Embryonic facial prominence (tissue), 1 donor: Measurements from ENCODE around the gene FRMPD4.

Experiments
- DNase-seq: peaks from one replicate; pipeline ENCODE4 v3.0.0-alpha.2; 2016; ENCODE audit errors: extremely low spot score

FRMPD4 gene

GRCh38 chrX:12301288-12301687 lies 163.0 kb downstream of the FRMPD4 start:
- DNase-seq = no peak

GRCh38 chrX:12304261-12304660 lies 166.0 kb downstream of the FRMPD4 start:
- no peak for DNase-seq

GRCh38 chrX:12307961-12308360 lies 169.7 kb downstream of the FRMPD4 start:
- DNase-seq = no peak

DNA sequence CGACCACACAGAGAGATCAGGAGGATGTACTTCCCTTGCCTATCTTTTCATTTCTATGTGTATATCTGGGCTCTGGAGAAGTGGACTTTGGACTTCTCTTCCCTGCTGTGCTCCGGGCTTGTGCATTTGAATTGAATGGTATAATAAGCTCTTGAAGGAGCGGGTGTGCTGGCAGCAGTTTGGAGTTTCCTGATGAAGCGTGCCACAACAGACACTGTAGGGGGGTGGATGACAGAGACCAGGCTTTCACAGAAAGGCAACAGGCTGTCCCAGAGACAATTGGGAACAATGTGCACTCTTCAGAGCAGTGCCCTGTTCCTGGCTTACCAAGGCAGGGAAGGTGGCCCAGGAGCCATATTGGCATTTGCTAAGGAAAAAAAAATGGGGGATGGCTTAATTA lies 170.1 kb downstream of the FRMPD4 start:
- DNase-seq = no peak

DNA sequence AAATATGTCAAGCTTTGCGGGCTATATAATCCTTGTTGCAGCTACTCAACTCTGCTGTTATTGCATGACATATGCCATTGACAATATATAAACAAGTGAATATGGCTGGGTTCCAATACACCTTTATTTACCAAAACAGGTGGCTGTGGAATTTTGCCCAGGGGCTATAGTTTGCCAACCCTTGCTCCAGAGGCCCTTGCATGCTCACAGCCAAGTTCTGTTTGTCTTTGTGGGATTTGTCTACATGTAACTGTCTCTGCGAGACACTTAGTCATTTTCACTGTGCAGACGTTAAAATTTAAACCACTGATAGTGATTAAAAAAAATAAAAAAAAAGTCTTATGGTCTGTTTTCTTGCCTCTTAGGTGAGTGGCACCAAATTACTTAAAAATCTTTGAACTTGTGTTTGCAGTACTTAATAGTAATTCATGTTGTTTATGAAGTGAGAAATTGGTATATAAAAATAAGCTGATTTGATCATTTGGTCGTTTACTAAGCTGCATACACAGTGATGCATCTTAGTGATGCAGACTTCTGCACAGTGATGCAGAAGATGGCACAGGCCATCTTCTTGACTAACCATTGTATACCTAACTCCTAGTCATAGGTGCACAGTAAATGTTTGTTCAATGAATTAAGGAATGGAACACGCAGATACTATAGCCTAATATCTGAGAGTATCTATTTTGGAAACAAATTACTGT lies 170.9 kb downstream of the FRMPD4 start:
- no peak for DNase-seq

- DNase-seq = no peak
These were observed 171.4 kb downstream of the FRMPD4 start for GRCh38 chrX:12309744-12310076.

GRCh38 chrX:12314651-12315050 lies 176.4 kb downstream of the FRMPD4 start:
- DNase-seq = no peak

DNA sequence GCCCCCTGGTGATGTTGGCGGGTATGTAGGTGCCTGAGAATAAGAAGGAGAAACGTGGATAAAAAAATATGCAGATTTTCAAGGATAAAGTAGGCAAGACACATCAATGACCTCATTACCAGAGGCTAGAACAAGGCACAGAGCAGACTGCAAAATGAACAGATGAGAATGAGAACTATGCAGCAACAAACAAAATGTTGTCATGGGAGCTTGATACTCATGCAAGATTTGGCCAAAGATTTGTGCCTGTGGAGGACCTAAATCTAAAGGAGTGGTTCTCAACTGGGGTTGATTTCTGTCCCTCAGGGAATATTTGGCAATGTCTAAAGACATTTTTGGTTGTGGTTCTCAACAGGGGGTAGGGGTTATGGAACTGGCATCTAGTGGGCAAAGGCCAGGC lies 177.3 kb downstream of the FRMPD4 start:
- DNase-seq = no peak

GRCh38 chrX:12319003-12319519 lies 180.8 kb downstream of the FRMPD4 start:
- DNase-seq = no peak

GRCh38 chrX:12319992-12320391 lies 181.7 kb downstream of the FRMPD4 start:
- DNase-seq = no peak

DNA sequence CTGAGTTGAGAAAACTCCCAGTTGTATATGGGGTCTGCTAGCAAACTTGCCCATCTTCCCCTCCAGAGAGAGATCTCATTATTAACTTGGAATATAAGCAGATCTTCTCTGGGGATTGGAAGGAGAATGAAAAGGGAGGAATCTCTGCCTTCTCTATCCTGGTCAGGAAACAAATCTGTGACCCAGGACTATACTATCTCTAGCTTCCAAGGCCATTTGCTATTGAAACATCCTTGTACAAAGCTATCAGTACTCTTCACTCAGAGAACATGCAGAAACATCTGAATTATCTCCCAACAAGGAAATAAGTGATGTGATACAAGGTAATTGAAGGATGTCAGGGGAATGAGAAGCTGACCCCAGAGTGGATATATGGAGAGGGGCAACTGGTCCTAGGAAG lies 183.8 kb downstream of the FRMPD4 start:
- DNase-seq = no peak

DNA sequence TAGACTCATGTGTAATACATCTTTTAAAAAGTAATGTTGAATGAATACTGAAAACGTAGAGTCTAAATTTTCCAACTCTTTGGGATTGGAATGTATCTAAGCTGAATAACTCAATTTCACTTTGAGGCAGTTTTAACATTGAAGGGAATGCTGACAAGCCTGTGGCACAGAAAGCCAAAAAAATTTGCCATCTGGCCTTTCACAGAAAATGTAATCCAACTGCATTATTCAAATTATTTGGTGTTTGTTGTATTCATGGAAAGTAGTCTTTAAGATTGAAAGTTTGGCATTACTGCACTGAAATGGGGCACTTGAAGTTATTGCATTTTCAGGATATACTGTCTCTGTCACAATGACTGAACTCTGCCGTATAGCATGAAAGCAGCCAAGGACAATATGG lies 186.9 kb downstream of the FRMPD4 start:
- no peak for DNase-seq

DNA sequence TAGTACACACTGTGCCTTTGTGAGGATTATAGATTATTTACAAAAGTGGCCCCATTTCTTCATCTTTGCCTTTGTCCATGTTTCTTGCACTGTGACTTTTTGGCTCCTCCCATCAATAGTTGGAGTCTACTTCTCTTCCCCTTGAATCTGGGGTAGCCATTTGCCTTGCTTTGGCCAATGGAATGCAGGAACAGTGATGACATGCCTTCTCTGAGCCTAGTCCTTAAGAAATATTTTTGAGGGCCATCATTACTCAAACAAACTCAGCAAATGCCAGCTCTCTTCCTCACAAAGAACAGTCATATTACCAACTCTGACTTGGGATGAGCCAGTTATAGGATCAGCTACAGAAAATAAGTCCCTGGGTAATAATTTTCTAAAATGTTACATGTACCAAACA lies 189.6 kb downstream of the FRMPD4 start:
- no peak for DNase-seq

- DNase-seq = no peak
These were observed 191.2 kb downstream of the FRMPD4 start for GRCh38 chrX:12329476-12329875.

- DNase-seq = no peak
These were observed 192.6 kb downstream of the FRMPD4 start for GRCh38 chrX:12330841-12331240.

DNA sequence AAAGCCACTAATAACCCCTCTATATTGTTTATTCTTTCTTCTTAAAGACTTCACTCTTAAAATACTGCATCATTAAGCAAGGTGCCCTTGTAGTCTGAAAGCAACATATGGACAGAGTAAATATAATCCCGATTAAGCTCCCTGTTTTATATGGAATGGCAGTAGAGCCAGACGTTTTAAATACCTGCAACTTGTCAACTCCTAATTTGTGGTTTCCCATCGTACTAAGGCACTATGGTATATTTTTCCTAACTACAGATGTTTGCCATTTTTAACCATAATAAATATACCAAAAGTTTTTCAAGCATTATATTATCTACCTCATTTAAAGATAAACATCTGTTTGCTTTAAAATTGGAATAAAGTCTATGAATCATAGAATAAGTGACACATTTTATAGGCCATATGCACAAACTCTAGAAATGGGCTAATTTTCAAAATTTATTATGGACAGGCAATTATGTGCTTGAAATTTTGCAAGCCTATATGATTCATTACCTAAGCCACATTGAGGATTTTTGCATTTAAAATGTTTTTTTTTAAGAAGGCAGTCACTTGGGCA lies 194.6 kb downstream of the FRMPD4 start:
- DNase-seq = no peak

DNA sequence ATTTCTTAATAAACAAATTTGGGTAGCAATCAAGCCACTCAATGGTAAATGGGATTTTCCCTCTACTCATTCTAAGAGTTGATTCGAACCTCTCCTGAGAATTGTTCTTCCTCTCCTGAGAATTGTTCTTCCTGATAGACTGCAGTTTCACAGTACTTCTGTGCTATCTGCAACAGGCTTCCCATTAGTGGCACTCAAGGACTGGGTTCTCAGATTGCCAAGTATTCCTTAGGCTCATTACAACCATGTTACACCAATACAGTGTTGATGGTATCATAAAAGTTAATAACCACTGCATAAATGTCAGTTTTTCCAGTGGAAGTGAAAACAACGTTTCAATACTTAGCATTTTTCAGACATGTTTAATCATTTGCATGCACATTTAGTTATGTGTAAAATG lies 201.6 kb downstream of the FRMPD4 start:
- no peak for DNase-seq

DNA sequence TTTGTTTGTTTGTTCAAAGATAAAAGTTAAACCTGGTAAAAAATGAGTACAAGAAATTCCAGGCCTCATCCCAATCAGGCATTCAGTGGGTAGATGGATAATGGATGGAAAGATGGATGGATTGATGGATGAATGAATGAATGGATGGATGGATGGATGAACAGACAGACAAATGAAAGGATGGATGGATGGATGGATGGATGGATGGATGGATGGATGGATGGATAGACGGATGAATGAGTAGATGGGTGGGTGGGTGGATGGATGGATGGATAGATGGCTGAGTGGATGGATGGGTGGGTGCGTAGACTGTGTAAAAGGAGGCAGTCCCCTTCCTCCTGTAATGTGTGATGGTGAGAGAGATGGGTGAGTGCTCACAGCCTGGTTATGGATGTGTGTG lies 206.7 kb downstream of the FRMPD4 start:
- no peak for DNase-seq

GRCh38 chrX:12349201-12349600 lies 210.9 kb downstream of the FRMPD4 start:
- no peak for DNase-seq

GRCh38 chrX:12352922-12353321 lies 214.6 kb downstream of the FRMPD4 start:
- DNase-seq = no peak

GRCh38 chrX:12360383-12360782 lies 222.1 kb downstream of the FRMPD4 start:
- no peak for DNase-seq

DNA sequence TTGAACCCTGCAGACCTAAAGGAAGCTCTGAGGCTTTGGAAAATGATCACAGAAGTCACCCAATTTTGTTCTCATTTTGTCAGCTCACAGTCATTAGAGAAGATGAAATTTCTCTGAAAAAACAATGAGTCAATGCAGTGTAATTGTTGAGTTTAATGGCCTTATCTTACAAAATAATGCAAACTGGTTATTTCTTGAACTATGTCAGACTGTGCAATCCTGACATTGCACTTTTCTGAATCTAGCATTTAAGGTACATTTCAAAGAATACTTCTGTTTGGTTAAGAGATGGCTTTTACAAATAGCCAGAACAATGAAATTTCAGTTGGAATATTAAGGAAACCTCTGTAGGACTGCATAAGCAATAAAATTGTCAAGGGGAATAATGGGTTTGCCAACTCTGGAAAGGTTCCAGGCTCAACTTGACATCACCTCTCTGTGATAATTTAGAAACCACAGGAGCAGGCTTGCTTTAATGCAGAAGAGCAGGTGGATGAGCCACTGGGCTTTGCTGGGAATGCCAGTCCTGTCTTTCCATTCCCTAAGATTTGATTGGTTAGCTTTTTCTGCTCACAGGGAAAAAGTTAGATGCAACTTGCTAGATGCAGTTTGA lies 222.8 kb downstream of the FRMPD4 start:
- DNase-seq = no peak

DNA sequence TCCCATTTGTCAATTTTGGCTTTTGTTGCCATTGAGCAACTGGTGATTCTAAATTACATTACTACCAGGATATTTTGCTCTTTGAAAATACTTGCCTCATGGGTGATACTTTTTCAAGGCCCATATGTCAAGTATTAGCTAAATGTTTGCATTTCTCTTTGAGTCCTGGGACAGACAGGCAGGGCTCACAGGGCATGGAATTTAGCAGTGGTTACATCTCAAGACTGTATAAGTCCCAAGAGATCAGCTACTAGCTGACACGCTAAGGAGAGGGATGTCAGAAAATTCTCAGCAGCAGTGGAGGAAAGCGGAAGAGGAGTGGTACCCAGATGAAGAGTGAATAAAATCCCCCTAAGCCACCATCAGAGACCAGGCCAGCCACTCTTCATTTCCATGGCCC lies 224.9 kb downstream of the FRMPD4 start:
- DNase-seq = no peak
